H54 (cell line): ENCODE measurements around the gene CCR4.
"Not testable (repeated sequence)": the region's sequence is repeated elsewhere in the genome, so short reads cannot be mapped to it uniquely, and the experiment has no call there.

ENCODE experiments used
- DNase-seq: peaks from one replicate; pipeline ENCODE4 v3.0.0; 2011; ENCODE audit warnings: low spot score, mixed read lengths; ENCODE audit not compliant: insufficient read length
- FAIRE-seq: peaks from 3 replicates; lab custom pipeline; 2011; peaks lifted over from hg19 to GRCh38; lab: Jason Lieb, UNC
- POLR2A ChIP-seq: IDR thresholded peaks from 2 replicates; pipeline ENCODE4 v1.6.1; 2011; ENCODE audit warnings: low read depth, mild to moderate bottlenecking, low read length

CCR4 gene

DNA sequence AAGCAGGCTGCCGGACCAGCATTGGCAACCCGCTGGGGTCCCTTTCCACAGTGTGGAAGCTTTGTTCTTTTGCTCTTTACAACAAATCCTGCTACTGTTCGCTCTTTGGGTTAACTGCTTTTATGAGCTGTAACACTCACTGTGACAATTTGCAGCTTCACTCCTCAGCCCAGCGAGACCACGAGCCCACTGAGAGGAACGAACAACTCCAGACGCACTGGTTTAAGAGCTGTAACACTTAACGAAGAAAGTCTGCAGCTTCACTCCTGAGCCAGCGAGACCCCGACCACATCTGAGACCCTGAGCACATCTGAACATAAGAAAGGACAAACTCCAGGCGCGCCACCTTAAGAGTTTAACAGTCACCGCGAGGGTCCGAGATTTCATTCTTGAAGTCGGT lies 10.7 kb upstream of the CCR4 start:
- DNase-seq: no peak
- no peak for TF ChIP-seq POLR2A
- no peak for FAIRE-seq

DNA sequence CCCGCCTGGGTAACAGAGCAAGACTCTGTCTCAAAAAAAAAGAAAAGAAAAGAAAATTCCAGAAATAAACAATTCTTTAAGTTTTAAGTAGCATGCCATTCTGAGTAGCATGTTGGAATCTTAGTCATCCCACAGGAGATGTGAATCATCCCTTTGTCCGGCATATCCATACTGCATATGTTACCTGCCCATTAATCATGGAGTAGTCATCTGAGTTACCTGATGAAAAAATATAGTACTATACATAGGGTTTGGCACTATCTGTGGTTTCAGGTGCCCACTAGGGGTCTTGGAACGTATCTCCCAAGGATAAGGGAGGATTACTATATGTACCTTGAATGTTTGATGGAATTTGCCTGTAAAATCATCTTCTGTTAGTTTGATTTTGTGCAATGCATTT lies 6.3 kb upstream of the CCR4 start:
- no peak for FAIRE-seq
- DNase-seq: no peak
- no peak for TF ChIP-seq POLR2A

- FAIRE-seq, DNase-seq: not testable (repeated sequence)
These were observed 5.8 kb upstream of the CCR4 start for GRCh38 chr3:32945598-32945997.

GRCh38 chr3:32946973-32947788 lies 4.3 kb upstream of the CCR4 start:
- DNase-seq (no peak), FAIRE-seq (no peak)
- TF ChIP-seq POLR2A: no peak

DNA sequence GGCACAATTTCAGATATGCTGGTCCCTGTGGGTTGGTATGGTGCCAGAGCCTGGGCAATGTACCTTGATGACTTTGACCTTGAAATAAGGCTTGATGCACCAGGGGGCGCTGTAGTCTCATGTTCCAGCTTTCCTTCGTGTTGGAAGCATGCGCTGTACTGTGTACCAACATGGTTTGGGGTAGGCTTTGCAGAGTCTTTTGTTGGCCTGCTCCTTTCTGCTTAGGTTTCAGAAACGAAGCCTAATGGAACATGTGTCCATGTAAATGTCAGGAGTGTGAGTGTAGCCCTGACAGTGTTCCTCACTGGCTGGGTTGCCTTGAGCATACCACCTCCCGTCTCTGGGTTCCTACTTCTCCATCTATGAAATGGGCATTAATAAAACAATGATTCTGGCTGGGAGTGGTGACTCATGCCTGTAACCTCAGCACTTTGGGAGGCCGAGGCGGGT lies 3.6 kb upstream of the CCR4 start:
- TF ChIP-seq POLR2A: no peak
- FAIRE-seq (peak; percentile 88), DNase-seq (peak; percentile 28)

DNA sequence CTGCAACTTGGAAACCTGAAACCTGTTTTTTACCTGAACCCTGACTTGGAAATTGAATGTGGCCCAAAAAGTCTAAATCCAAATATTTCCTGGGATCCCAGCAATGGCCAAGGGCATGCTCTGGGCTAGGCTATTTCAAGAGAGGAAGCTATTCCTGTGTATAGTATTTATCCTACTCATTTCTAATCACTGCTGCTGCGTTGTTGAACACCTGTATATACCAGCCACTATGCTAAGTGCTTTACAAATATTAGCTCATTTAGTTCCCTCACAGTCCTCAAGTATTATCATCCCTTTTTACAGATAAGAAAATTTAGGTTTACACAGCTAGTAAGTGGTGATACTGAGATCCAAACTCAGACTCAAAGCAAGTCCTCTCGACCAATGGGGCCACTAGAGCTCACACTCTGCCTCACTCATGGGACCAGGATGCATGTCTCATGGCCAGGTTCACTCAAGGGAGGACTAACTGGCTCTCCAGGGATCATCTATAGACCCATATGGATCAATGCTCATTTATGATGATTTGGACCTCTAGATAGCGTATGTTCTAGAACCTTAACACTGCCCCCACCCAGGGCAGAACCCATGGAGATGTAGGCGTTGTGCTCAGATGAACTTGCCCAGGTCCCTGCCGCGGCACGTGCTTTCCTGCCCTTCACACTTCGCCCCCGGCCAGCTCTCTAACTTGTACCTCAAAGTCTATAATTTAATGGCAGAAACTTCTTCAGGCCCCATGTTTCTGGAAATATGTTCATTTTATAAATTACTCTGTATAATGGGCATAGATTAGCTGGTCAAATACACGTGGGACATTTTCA lies 2.6 kb upstream of the CCR4 start:
- TF ChIP-seq POLR2A: no peak
- FAIRE-seq: no peak
- no peak for DNase-seq

- TF ChIP-seq POLR2A: no peak
- no peak for DNase-seq
- FAIRE-seq: no peak
These were observed 928 bp upstream of the CCR4 start for GRCh38 chr3:32950516-32950915.

GRCh38 chr3:32952369-32953077 lies 1.1 kb downstream of the CCR4 start:
- FAIRE-seq (no peak), DNase-seq (no peak)
- TF ChIP-seq POLR2A: no peak

DNA sequence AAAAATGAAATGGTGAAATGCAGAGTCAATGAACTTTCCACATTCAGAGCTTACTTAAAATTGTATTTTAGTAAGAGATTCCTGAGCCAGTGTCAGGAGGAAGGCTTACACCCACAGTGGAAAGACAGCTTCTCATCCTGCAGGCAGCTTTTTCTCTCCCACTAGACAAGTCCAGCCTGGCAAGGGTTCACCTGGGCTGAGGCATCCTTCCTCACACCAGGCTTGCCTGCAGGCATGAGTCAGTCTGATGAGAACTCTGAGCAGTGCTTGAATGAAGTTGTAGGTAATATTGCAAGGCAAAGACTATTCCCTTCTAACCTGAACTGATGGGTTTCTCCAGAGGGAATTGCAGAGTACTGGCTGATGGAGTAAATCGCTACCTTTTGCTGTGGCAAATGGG lies 3.1 kb downstream of the CCR4 start:
- TF ChIP-seq POLR2A: no peak
- no peak for FAIRE-seq
- DNase-seq: no peak

- FAIRE-seq: no peak
- TF ChIP-seq POLR2A: no peak
These were observed 5.5 kb downstream of the CCR4 start for GRCh38 chr3:32956750-32957570.

DNA sequence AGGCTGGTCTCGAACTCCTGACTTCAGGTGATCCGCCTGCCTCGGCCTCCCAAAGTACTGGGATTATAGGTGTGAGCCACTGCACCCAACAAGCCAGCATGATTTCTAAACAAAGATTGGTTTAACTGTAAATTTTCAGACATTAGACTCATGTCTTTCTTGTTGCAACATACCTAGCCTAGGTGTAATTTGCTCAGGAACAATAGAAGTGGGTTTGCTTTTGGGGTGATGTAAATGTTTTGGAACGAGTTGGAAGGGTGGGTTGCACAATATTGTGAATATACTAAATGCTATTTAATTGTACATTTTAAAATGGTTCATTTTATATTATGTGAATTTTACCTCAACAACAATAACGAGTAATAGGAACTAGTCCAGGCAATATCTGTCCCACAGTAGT lies 7.1 kb downstream of the CCR4 start:
- no peak for TF ChIP-seq POLR2A
- no peak for FAIRE-seq
- DNase-seq: no peak

More at GRCh38 chr3:32956750-32957570, 5.5 kb downstream of the CCR4 start:
- DNase-seq: no peak

- DNase-seq (no peak), FAIRE-seq (no peak)
- TF ChIP-seq POLR2A: no peak
These were observed 7.9 kb downstream of the CCR4 start for GRCh38 chr3:32959371-32959770.
